Colonic mucosa (tissue), 4 donors: Measurements from ENCODE around the gene MPIG6B. TPM values are rescaled to one million over a fixed set of nuclear protein-coding genes. Genes with fewer than 3 reads are reported as not detected.

ENCODE experiments used
- DNase-seq: peaks from one replicate; pipeline ENCODE4 v3.0.0-alpha.2; 2020
- H3K27ac ChIP-seq: fragments of 200-600 bp; one replicate; pipeline ENCODE4 v1.8.0; 2021
- H3K27me3 ChIP-seq: fragments of 200-600 bp; one replicate; pipeline ENCODE4 v1.8.0; 2021
- H3K36me3 ChIP-seq: fragments of 200-600 bp; one replicate; pipeline ENCODE4 v1.8.0; 2021
- H3K4me1 ChIP-seq: fragments of 200-600 bp; one replicate; pipeline ENCODE4 v1.8.0; 2021; ENCODE audit warnings: mild to moderate bottlenecking
- H3K4me3 ChIP-seq: fragments of 200-600 bp; one replicate; pipeline ENCODE4 v1.8.0; 2021
- H3K9ac ChIP-seq, 2 donors: one replicate each; pipeline ENCODE4 v1.7.0; 2013; ENCODE audit warnings: control low read depth in 2 of 2, low read depth in 2 of 2, low read length in 2 of 2
- H3K9me3 ChIP-seq: fragments of 200-600 bp; one replicate; pipeline ENCODE4 v1.8.0; 2021
- CTCF ChIP-seq: fragments of 200-600 bp; IDR thresholded peaks from one replicate; pipeline ENCODE4 v1.8.0; 2022; ENCODE audit warnings: antibody characterized with exemption, mild to moderate bottlenecking
- intact Hi-C: fragments of 100-400 bp; cut with DNase I; formaldehyde crosslinking; loops from one replicate; pipeline ENCODE4 v1.14.1; 2022
- total RNA-seq, 2 donors: library from RNA; stranded (reverse); fragmentation: NEBNext Ultra II Directional in 1 of 2; extraction: Animal tissue kit (Norgen Biotek cat#: 25700) in 1 of 2; gene quantifications; one replicate each; pipeline ENCODE4 v1.2.1, GENCODE V29; 2021
- donor health status: healthy.
- donor health status: DM: no; HTN: no; CAD: no.
- donor health status: DM: no; HTN: no; CAD: no.

Gene MPIG6B
- total RNA-seq, 2 donors from 2014 or later, result 0.19 to 0.57 TPM

- intact Hi-C loops, result no loop called here
- Histone ChIP-seq H3K27ac (no peak overlapping the region), H3K9ac (no peak overlapping the region), H3K9me3 (no peaks in the 10 kb centered on the region), H3K4me1 (no peaks in the 10 kb centered on the region), H3K27me3 (no peaks in the 10 kb centered on the region), H3K4me3 (no peak overlapping the region), H3K36me3 (peaks cover 10% of the 10 kb centered on the region)
- TF ChIP-seq CTCF, result no peak
- no peak for DNase-seq
These were observed 35.1 kb upstream of the MPIG6B start for GRCh38 chr6:31687860-31688693.

- Histone ChIP-seq H3K4me3 (no peak overlapping the region), H3K27ac (peak overlapping the region; percentile 36), H3K9ac (no peak overlapping the region), H3K36me3 (peaks cover 10% of the 10 kb centered on the region), H3K27me3 (no peaks in the 10 kb centered on the region), H3K4me1 (no peaks in the 10 kb centered on the region), H3K9me3 (no peaks in the 10 kb centered on the region)
- intact Hi-C loops, result no loop called here
- peak; percentile 25 for TF ChIP-seq CTCF
- no peak for DNase-seq
These were observed 33.7 kb upstream of the MPIG6B start for GRCh38 chr6:31689249-31690110.

DNA sequence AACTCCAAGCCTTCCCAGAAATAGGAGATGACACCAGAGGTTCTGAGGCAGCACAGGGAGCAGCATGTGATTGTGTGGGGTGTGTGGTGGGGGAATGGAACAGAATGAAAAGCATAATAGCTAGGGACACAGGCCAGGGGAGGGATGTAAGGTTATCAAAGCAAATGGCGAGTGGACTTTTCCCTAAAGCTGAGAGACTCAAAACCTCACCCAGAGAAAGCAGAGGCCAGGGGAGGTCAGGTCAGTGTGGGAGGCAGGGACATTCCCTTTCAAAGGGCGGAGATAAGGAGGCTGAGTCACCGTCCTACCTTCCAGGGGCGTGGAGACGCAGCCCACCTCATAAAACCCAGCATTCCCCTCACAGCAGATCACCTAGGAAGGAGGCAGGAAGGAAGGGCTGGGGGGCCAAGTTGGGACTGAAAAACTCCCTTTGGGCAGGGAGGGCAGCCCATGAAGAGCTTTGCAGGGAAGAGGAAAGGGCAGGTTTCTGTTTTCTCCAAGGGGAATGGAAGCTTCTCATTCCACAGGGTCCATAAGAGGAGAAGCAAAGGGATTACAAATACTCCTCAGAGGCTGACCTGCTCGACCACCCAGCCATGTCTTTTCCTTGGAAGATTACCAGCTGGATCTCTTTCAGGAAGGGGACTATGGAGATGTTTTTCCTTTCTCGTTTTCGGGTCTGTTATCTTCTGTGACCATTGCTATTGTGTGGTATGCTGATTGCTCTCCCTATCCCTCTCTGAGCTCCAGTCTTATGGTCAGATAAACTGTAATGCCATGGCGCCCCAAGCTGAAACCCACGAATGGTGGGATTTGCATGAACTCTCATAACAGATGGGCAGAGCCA, 32.7 kb upstream of the MPIG6B start:
- intact Hi-C loops, result no loop called here
- no peaks in the 10 kb centered on the region for H3K9me3 ChIP-seq
- no peak overlapping the region for H3K4me3 ChIP-seq
- H3K27me3 ChIP-seq, result no peaks in the 10 kb centered on the region
- H3K36me3 ChIP-seq, result peaks cover 10% of the 10 kb centered on the region
- no peak for TF ChIP-seq CTCF
- H3K4me1 ChIP-seq, result no peaks in the 10 kb centered on the region
- peak overlapping the region; percentile 36 for H3K27ac ChIP-seq
- no peak overlapping the region for H3K9ac ChIP-seq
- DNase-seq, result peak; percentile 55

DNA sequence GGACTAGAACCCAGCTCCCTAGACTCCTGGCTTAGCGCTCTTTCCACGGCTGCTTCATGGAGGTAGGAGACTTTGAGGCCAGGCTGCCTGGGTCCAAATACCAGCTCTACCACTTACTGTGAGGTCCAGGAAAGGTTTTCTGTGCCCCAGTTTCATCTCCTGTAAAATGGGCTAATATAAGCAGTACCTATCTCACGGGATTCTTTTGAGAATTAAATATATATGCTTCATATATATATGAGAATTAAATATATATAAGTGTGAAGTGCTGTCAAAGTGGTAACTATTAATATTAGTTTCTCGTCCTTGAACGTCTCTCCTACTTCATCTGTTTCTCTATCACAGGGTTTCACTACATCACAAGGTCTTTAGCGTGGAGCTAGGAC, 32.1 kb upstream of the MPIG6B start:
- Histone ChIP-seq H3K9me3 (no peaks in the 10 kb centered on the region), H3K4me1 (no peaks in the 10 kb centered on the region), H3K27ac (peak overlapping the region; percentile 36), H3K36me3 (peaks cover 10% of the 10 kb centered on the region), H3K4me3 (no peak overlapping the region), H3K9ac (no peak overlapping the region), H3K27me3 (no peaks in the 10 kb centered on the region)
- TF ChIP-seq CTCF, result no peak
- intact Hi-C loops, result no loop called here
- no peak for DNase-seq

- Histone ChIP-seq H3K4me1 (no peaks in the 10 kb centered on the region), H3K9me3 (no peaks in the 10 kb centered on the region), H3K4me3 (no peak overlapping the region), H3K36me3 (peaks cover 10% of the 10 kb centered on the region), H3K9ac (no peak overlapping the region), H3K27ac (no peak overlapping the region), H3K27me3 (no peaks in the 10 kb centered on the region)
- no peak for TF ChIP-seq CTCF
- no peak for DNase-seq
- intact Hi-C loops, result no loop called here
These were observed 31.5 kb upstream of the MPIG6B start for GRCh38 chr6:31691564-31692108.
